K562 (cell line): Measurements from ENCODE around the gene TLR5. TPM values are rescaled to one million over a fixed set of nuclear protein-coding genes. Genes with fewer than 3 reads are reported as not detected.
A peak's percentile ranks its signal among the peaks of the same experiment; 100 is the strongest.

Experiments
- ATAC-seq: fragments of 200-7000 bp; cut with Tn5 transposase; 3 replicates; pipeline ENCODE4 v1.9.1; 2020; ENCODE audit warnings: moderate library complexity
- BruUV-seq: library from RNA; stranded (reverse); fragments of 400-500 nt; replicated peaks from 2 replicates; lab custom pipeline; 2021; lab: Mats Ljungman, UMichigan
- CTCF ChIA-PET: fragments of 300-600 bp; formaldehyde crosslinking; extraction: SDS; loops from one replicate; lab custom pipeline; 2021; ENCODE audit warnings: low intra/inter-chr PET ratio; lab: Yijun Ruan, JAX
- POLR2A ChIA-PET: fragments of 300-600, 350-650 bp; sonication (Branson Sonifier 250); formaldehyde crosslinking; extraction: SDS; loops from one replicate; lab custom pipeline; 2021; ENCODE audit warnings: antibody characterized with exemption, inconsistent platforms; lab: Yijun Ruan, JAX
- DNase-seq, 4 experiments: peaks; one replicate each; pipeline versions ENCODE4 v3.0.0 to v3.0.0-alpha.2; 2011 to 2018; ENCODE audit warnings: low spot score in 3 of 4, mixed read lengths in 3 of 4; ENCODE audit errors: extremely low read depth in 1 of 4
- FAIRE-seq: peaks from 2 replicates; lab custom pipeline; 2011; peaks lifted over from hg19 to GRCh38; lab: Jason Lieb, UNC
- H2AFZ ChIP-seq: 2 replicates; pipeline ENCODE4 v1.6.0; 2011; ENCODE audit warnings: low read depth, low read length, control low read depth, inconsistent platforms
- H3K27ac ChIP-seq: fragments of 200-600 bp; 3 replicates; pipeline ENCODE4 v1.8.0; 2011; ENCODE audit warnings: low read depth, mild to moderate bottlenecking, control low read depth, inconsistent platforms, low read length, moderate library complexity, mixed read lengths; ENCODE audit errors: extremely low read depth
- H3K27me3 ChIP-seq, 2 experiments: fragments of 300-600 bp in 1 of 2; 2 replicates in 1 of 2; 3 replicates in 1 of 2; pipeline versions ENCODE4 v1.6.0 to v1.8.0; 2011; ENCODE audit warnings: inconsistent platforms in 2 of 2, low read length in 2 of 2, mild to moderate bottlenecking in 1 of 2, mixed read lengths in 1 of 2, moderate library complexity in 1 of 2; ENCODE audit not compliant: control insufficient read depth in 2 of 2, insufficient read depth in 2 of 2
- H3K36me3 ChIP-seq: fragments of 300-600 bp; 3 replicates; pipeline ENCODE4 v1.8.0; 2011; ENCODE audit warnings: mild to moderate bottlenecking, low read length, inconsistent platforms; ENCODE audit not compliant: control insufficient read depth, insufficient read depth
- H3K4me1 ChIP-seq, 2 experiments: fragments of 200-600 bp in 1 of 2; replicated peaks in 1 of 2; 2 replicates in 1 of 2; 3 replicates in 1 of 2; pipeline versions ENCODE4 v1.5.1 to v1.8.0; 2011; ENCODE audit warnings: inconsistent platforms in 2 of 2, low read length in 2 of 2, mild to moderate bottlenecking in 1 of 2, mixed read lengths in 1 of 2, moderate library complexity in 1 of 2; ENCODE audit not compliant: control insufficient read depth in 2 of 2, insufficient read depth in 2 of 2
- H3K4me2 ChIP-seq: 2 replicates; pipeline ENCODE4 v1.6.1; 2011; ENCODE audit warnings: low read length, control low read depth, inconsistent platforms, mixed read lengths; ENCODE audit not compliant: insufficient read depth
- H3K4me3 ChIP-seq: fragments of 200-600 bp; sonication (generic), shearing (Covaris generic); 2 replicates; pipeline ENCODE4 v1.5.1; 2016; ENCODE audit warnings: control low read depth, inconsistent platforms
- H3K79me2 ChIP-seq: fragments of 200-600 bp; 3 replicates; pipeline ENCODE4 v1.8.0; 2011; ENCODE audit warnings: low read length, inconsistent platforms; ENCODE audit not compliant: control insufficient read depth, insufficient read depth
- H3K9ac ChIP-seq, 2 experiments: 2 replicates each; pipeline versions ENCODE4 v1.6.0 to v1.6.1; 2011; ENCODE audit warnings: low read depth in 2 of 2, low read length in 2 of 2, control low read depth in 1 of 2, inconsistent platforms in 1 of 2, mild to moderate bottlenecking in 1 of 2, mixed read lengths in 1 of 2; ENCODE audit not compliant: insufficient read depth in 1 of 2
- H3K9me1 ChIP-seq: one replicate; pipeline ENCODE4 v1.6.0; 2011; ENCODE audit warnings: inconsistent platforms, mild to moderate bottlenecking, low read length, moderate library complexity; ENCODE audit not compliant: control insufficient read depth, insufficient read depth
- H3K9me3 ChIP-seq: replicated peaks from 2 replicates; pipeline ENCODE4 v1.5.1; 2011; ENCODE audit warnings: low read depth, low read length, inconsistent platforms; ENCODE audit not compliant: control insufficient read depth, insufficient read depth
- H4K20me1 ChIP-seq: replicated peaks from 2 replicates; pipeline ENCODE4 v1.6.1; 2011; ENCODE audit warnings: low read length, inconsistent platforms, mixed read lengths; ENCODE audit not compliant: control insufficient read depth, insufficient read depth
- CTCF ChIP-seq, 3 experiments: IDR thresholded peaks in 2 of 3; conservative IDR thresholded peaks in 1 of 3; 2 replicates each; pipeline ENCODE4 v1.5.1; 2011 to 2012; ENCODE audit warnings: low read length in 3 of 3, mild to moderate bottlenecking in 3 of 3, control low read depth in 2 of 3, improper control_type of control experiment in 1 of 3, inconsistent platforms in 1 of 3, low read depth in 1 of 3, mixed read lengths in 1 of 3, moderate library complexity in 1 of 3; ENCODE audit not compliant: insufficient read depth in 2 of 3
- DIDO1 ChIP-seq: fragments of 450-650 bp; IDR thresholded peaks from 2 replicates; pipeline ENCODE4 v1.6.1; 2016; ENCODE audit warnings: low read depth, missing biosample characterization, missing genetic modification characterization
- E2F4 ChIP-seq: sonication (generic); formaldehyde crosslinking; IDR thresholded peaks from 2 replicates; pipeline ENCODE4 v1.8.0; 2022; ENCODE audit warnings: mild to moderate bottlenecking, low read depth, missing genetic modification reagents
- ESRRA ChIP-seq: fragments of 450-650 bp; IDR thresholded peaks from 2 replicates; pipeline ENCODE4 v1.6.1; 2014; ENCODE audit warnings: low read depth, mild to moderate bottlenecking, moderate library complexity, borderline replicate concordance
- HMG20A ChIP-seq: fragments of 450-650 bp; formaldehyde crosslinking; conservative IDR thresholded peaks from 2 replicates; pipeline ENCODE4 v1.4.0; 2020; ENCODE audit warnings: mild to moderate bottlenecking, mixed read lengths
- SETDB1 ChIP-seq: IDR thresholded peaks from one replicate; pipeline ENCODE4 v1.6.1; 2012; ENCODE audit warnings: low read length, control low read depth, inconsistent platforms
- TFE3 ChIP-seq: fragments of 450-650 bp; formaldehyde crosslinking; IDR thresholded peaks from 2 replicates; pipeline ENCODE4 v1.4.0; 2020; ENCODE audit warnings: mild to moderate bottlenecking, mixed read lengths
- ZNF436 ChIP-seq: fragments of 250-450, 450-650 bp; sonication (Bioruptor Pico); formaldehyde crosslinking; IDR thresholded peaks from 2 replicates; pipeline ENCODE4 v1.7.0; 2020; ENCODE audit warnings: mild to moderate bottlenecking
- WGBS: fragments of 100-300 bp; shearing (Covaris generic); methylation state at CpG from one replicate; pipeline ENCODE4 v1.1.6; 2016; ENCODE audit warnings: low coverage, mixed read lengths; ENCODE audit not compliant: insufficient coverage; ENCODE audit errors: missing lambda C conversion rate; 5-methylcytosine and 5-hydroxymethylcytosine counted together
- in situ Hi-C: fragments of 300-500 bp; cut with MboI; formaldehyde crosslinking; loops from 4 replicates; pipeline ENCODE4 v1.15.0; 2018; ENCODE audit warnings: inconsistent platforms, mixed read lengths
- intact Hi-C: fragments of 100-400 bp; cut with micrococcal nuclease; formaldehyde crosslinking; loops from 2 replicates; pipeline ENCODE4 v1.14.2; 2022
- polyA plus RNA-seq, 8 experiments: library from polyadenylated mRNA; depleted of rRNA in 4 of 8; stranded (reverse) in 5 of 8; unstranded in 3 of 8; fragments of >200 nt; fragmentation: Nextera tagmentation in 2 of 8; fragmentation: Illumina TruSeq in 1 of 8; extraction: Ambion mirVana in 2 of 8; extraction: Trizol in 1 of 8; gene quantifications; 2 replicates each; pipeline versions ENCODE4 v1.2.1 to v1.2.3, GENCODE V29; 2011 to 2014; ENCODE audit warnings: inconsistent platforms in 1 of 8, missing spikeins in 1 of 8
- total RNA-seq, 7 experiments: library from RNA; depleted of rRNA in 6 of 7; stranded (reverse); fragments of >200 nt in 6 of 7; fragmentation: Illumina TruSeq in 2 of 7; extraction: Trizol in 2 of 7; gene quantifications; 2 replicates each; pipeline versions ENCODE4 v1.2.1 to v1.2.3, GENCODE V29; 2011 to 2021; ENCODE audit warnings: low replicate concordance in 1 of 7

Gene TLR5
- total and polyA plus RNA-seq, 9 of the 15 experiments (the other 6 are each of a cell fraction or from before 2014, with no cell fraction given), result 0.93 to 7.4 (median 1.9) TPM

GRCh38 chr1:223161321-223161720, 18.3 kb upstream of the TLR5 start:
- in situ Hi-C loops, result no loop called here
- Histone ChIP-seq H4K20me1 (no peaks in the 10 kb centered on the region), H3K4me2 (no peak overlapping the region), H3K79me2 (no peaks in the 10 kb centered on the region), H3K9me1 (no peaks in the 10 kb centered on the region)
- intact Hi-C loops, result no loop called here
- DNase-seq, result no peak
- no peak for TF ChIP-seq ZNF436 (CRISPR knock-in tag)
- TF ChIP-seq CTCF (IDR thresholded peaks at IDR 0.05 in 2 of 3, conservative IDR thresholded peaks at IDR 0.05 in 1 of 3; ENCODE audit: insufficient read depth in 2 of 3, low read depth in 1 of 3, low read length in 3 of 3), result peak in 1 of 3 experiments; percentile 18; a peak in 1 of 6 replicates
- TF ChIP-seq, all 486 proteins: peak for 1
- Histone ChIP-seq H3K9ac (no peak overlapping the region), H2AFZ (no peak overlapping the region), H3K4me3 (no peak overlapping the region), H3K4me1 (no peaks in the 10 kb centered on the region), H3K9me3 (no peaks in the 10 kb centered on the region), H3K27me3 (peaks cover 0 to 9% of the 10 kb centered on the region in 2 experiments; a peak in 1 of 5 replicates), H3K36me3 (no peaks in the 10 kb centered on the region), H3K27ac (no peak overlapping the region)
- POLR2A ChIA-PET, result interaction anchor here (0.6 to 1.1 kb wide), 3 partner anchors 21 to 529 kb away, joined by 3 to 6 read pairs (median 3); no protein-coding TSS in a partner anchor
- WGBS, result 28% methylated on average over 3 of the region's 3 CpGs
- FAIRE-seq (no peak), ATAC-seq (peak; percentile 69)
- no TSS peak for BruUV-seq
- CTCF ChIA-PET, result no interaction called here

GRCh38 chr1:223156343-223156742, 13.3 kb upstream of the TLR5 start:
- Histone ChIP-seq H4K20me1 (no peaks in the 10 kb centered on the region), H3K79me2 (no peaks in the 10 kb centered on the region), H3K36me3 (no peaks in the 10 kb centered on the region), H3K9me3 (no peaks in the 10 kb centered on the region), H3K4me2 (no peak overlapping the region), H3K4me1 (peaks cover 0 to 20% of the 10 kb centered on the region in 2 experiments; a peak in 3 of 5 replicates), H3K9me1 (no peaks in the 10 kb centered on the region), H2AFZ (no peak overlapping the region), H3K4me3 (no peak overlapping the region), H3K9ac (no peak overlapping the region), H3K27ac (no peak overlapping the region), H3K27me3 (peaks cover 0 to 9% of the 10 kb centered on the region in 2 experiments; a peak in 1 of 5 replicates)
- no peak for ATAC-seq
- intact Hi-C loops (no loop called here), in situ Hi-C loops (no loop called here)
- WGBS, result 75% methylated on average over 2 of the region's 2 CpGs
- ChIA-PET POLR2A (interaction anchor here (0.6 kb wide), 1 partner anchor 9 kb away, joined by 3 read pairs; no protein-coding TSS in a partner anchor), CTCF (interaction anchor here (0.7 kb wide), 1 partner anchor 16 kb away, joined by 3 read pairs; no protein-coding TSS in a partner anchor)
- BruUV-seq, result no TSS peak
- no peak for DNase-seq
- FAIRE-seq, result no peak
- no peak for TF ChIP-seq E2F4
- TF ChIP-seq DIDO1 (tag), result no peak
- TF ChIP-seq HMG20A (CRISPR knock-in tag), result no peak
- no peak for TF ChIP-seq TFE3 (CRISPR knock-in tag)
- no peak for TF ChIP-seq ESRRA
- TF ChIP-seq SETDB1, result no peak
